Measurements from ENCODE around the gene PTBP3.

Gene PTBP3

DNA sequence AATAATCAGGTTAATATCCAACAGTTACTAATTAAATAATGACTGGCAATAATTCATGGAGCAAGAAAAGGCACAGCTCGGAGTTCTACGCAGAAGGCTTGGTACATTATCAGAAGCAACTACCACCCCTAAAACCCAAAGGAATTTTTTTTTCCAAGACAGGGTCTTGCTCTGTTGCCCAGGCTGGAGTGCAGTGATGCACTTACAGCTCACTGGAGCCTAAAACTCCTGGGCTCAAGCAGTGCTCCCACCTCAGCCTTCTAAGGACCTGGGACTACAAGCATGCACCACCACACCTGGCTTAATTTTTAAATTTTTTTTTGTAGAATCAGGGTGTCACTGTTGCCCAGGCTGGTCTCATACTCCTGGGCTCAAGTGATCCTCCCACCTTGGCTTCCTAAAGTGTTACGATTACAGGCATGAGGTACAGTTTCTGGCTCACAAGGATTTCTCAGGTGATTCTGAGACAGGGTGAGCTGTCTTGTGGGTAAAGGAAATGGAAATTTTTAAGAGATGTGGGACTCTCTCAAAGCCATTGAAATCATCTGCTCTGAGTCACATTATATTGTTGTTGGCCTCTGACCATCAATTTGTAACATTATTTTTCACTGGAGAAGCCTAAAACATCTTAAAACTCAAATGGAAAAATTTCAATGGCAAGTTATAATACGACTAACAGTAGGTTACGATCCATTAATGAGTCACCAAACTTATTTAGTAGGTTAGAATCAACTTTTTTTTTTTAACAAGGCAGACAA, 26.8 kb upstream of the PTBP3 start:
- no peak for DNase-seq (ENCODE audit: low read depth)

DNA sequence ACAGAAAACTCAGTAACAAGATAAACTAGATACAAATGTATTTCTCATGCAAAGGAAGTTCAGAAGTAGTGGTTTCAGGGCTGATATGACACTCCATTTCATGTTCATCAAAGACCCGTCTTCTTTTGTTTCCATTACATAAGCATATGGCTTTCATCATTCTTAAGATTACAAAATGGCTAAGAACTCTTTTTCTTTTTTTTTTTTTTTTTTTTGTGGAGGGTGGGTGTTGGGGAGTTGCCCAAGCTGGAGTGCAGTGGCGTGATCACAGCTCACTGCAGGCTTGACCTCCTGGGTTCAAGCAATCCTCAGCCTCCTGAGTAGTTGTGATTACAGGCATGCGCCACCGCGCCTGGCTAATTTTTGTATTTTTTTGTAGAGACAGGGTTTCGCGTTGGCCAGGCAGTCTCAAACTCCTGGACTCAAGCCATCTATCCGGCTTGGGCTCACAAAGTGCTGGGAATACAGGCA, 22.0 kb upstream of the PTBP3 start:
- DNase-seq (ENCODE audit: low read depth): no peak

DNA sequence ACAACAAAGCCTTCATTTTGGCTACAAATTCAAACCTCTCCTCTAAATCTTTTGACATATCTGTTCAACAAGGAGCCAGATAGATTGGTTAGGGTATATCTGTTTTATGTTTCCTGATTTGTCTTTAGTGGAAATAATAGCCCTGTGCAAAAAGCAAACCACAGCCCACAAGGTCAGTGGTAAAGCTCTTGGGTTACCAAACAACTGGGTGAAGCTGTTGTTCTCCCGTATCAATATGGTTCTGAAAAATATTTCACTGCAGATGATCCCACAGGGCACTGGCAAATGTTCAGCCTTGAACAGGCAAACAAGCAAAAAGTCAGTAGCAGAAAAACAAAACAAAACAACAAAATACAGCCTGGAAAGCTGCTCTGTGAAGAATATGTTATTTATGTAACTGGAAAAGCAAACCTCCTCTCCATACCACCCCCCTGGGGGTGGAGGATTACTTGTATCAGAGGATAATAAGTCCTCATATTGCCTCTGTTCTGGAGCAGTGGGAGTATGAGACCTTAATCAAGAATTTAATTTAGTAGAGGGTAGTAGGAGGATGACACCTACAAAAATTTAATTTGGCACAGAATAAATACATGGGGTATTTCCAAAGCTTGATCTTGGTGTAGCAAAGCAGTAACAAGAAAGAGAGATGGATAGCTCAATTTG, 20.8 kb upstream of the PTBP3 start:
- DNase-seq (ENCODE audit: low read depth): no peak

DNA sequence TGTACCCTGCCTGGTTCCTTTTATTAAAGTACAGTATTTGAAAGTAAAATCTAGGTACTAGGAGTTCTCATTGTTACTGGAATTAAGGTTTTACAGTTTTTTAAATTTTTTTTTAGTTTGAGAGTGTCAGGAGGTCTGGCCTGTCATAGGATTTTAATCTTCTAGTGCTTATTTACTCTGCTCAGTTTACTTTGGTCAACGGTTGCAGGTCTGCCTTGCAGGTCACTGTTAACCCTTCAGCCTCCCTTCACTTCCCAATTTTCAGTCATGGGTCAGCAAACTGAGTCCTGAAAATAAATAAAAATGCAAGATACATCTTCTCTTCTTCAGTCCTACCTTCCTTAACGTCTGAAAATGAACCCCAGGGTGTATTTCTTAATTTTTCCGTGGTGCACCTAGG, 18.8 kb upstream of the PTBP3 start:
- no peak for DNase-seq (ENCODE audit: low read depth)

DNA sequence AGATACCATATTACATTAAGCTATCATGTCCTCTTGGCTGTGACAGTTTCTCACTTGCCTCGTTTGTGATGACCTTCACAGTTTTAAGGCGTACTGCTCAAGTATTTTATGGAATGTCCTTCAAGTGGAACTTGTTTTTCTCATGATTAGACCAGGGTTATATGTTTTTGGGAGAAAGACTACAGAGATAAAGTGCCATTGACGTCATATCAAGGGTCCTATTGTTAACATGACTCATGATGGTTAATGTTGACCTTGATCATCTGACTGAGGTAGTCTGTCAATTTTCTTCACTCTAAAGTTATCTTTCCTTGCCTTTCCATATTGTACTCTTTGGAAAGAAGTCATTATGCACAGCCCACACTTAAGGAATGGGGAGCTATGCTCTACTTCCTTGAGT, 17.8 kb upstream of the PTBP3 start:
- no peak for DNase-seq (ENCODE audit: low read depth)

DNA sequence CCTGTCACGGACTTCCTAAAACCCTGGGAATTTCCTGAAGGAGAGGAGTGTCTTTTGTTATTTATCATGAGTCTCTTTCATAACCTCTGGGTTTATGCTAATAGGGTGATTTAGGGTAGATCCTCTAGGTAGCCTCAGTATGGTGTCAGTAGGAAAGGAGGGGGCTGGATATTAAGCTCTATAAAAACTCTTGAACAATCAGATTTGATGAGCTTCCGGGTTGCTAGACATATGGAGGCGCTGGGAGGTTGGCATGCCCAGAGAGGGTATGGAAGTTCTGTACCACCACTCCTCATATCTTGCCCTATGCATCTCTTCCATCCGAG, 15.6 kb upstream of the PTBP3 start:
- no peak for DNase-seq (ENCODE audit: low read depth)

DNA sequence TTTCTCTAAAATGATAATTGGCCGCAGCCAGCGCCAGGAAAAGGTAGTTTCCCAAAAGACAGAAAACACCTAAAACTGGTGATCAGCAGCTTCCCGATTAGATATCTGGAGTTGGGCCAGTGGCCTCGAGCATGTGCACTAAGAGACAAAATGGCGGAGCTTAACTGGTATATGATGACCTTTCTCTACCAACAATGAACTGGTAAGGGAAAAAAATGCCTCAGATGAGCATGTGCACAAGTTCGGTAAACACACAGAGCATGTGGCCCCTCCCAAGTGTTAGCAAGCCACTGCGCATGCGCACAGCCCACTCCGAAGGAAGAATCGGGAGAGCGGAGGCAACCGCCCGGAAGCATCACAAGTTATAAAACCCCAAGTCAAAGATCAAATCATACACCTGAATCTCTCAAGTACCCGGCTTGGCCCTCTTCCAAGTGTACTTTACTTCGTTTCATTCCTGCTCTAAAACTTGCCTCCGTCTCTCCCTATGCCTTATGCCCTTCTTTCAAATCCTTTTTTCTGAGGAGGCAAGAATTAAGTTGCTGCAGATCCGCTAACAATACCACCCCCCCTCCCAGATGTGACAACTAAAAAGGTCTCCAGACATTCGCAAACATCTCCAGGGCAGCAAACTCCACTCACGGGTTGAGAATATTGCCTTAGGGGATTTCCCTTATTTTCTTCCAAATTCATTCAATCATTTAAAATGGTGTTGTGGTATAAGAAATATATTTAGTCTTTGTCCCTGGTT, 15.0 kb upstream of the PTBP3 start:
- peak; percentile 66 for DNase-seq (ENCODE audit: low read depth)

DNA sequence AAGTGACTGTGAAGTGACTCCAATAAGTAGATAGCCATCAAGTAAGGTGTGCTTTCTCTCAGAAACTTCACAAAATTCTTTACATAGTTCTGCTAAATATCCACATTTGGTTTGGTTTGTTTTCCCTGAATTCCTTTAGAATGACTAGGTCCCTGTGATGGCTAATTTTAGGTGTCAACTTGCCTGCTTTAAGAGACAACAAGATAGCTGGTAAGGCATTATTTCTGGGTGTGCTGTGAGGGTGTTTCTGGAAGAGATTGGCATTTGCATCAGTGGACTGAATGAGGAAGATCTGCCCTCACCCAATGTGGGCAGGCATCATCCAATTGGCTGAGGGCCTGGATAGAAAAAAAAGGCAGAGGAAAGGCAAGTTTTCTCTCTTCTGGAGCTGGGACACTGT, 8.3 kb upstream of the PTBP3 start:
- DNase-seq (ENCODE audit: low read depth): no peak

DNA sequence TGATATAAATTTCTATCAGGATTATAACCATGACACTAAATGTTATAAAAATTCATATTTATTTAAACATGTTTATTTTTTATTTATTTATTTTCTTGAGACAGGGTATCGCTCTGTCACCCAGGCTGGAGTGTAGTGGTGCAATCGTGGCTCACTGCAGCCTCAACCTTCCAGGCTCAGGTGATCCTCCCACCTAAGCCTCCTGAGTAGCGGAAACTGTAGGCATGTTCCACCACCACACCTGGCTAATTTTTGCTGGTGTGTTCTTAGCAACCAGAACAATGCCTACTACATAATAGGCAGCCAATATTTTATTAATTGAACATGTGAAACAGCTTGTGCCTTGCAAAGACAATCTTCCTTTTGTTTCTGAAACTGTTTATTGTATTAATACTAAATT, 6.5 kb upstream of the PTBP3 start:
- no peak for DNase-seq (ENCODE audit: low read depth)

DNA sequence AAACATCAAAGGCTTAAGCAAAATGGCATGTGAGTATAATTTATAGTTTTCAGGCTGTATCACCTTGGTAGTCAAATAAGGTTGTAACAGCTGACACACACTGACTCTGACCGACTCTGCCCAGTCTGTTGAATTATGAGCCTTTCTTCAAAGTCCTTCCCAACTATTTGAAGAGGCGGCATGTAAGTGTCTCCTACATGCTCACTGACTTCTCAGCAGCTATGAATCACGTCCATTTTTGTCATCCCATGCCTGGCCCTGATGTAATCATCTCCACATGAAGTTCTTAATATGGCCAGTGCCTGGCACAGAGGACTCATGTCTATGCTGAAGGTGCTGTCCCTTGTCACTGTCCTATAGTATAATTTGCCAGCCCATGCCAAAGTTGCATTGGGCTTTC, 5.1 kb upstream of the PTBP3 start:
- no peak for DNase-seq (ENCODE audit: low read depth)

DNA sequence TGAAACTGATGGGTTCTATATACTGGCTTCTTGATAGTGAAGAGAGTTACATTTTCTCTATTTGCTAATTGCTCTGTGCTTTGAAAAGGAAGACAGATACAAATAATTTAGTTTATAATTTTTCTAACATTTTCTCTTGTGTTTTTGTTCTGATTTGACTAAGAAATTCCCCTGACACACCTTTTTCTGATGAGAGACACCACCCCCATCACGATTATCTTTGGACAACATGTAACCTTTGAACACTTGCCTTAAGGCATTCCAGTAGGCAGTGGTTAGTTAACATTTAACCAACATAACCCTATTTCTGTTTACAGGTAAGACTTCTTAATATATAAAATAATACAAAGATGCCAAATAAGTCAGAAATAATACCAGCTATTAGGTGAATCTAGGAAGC, 4.1 kb upstream of the PTBP3 start:
- DNase-seq (ENCODE audit: low read depth): no peak

DNA sequence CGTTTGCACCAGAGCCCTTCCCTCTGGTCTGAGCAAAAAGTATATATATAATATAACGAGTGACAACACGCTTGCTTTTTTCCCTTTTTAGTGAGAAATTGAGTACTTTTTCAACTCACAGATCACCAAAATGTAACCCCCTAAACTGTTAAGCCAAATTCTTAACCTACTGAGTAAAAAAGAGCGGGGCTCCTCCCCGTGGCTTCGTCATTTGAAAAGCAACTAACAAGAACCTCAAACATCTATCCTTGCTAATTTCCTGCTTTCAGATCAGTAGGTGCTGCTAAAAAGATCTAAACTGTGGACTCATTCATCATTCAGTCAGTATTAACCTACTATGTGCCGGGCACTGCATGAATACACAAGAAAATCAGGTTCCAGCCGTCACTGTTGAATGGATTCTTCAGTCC, 1.0 kb upstream of the PTBP3 start:
- DNase-seq (ENCODE audit: low read depth): peak; percentile 30

DNA sequence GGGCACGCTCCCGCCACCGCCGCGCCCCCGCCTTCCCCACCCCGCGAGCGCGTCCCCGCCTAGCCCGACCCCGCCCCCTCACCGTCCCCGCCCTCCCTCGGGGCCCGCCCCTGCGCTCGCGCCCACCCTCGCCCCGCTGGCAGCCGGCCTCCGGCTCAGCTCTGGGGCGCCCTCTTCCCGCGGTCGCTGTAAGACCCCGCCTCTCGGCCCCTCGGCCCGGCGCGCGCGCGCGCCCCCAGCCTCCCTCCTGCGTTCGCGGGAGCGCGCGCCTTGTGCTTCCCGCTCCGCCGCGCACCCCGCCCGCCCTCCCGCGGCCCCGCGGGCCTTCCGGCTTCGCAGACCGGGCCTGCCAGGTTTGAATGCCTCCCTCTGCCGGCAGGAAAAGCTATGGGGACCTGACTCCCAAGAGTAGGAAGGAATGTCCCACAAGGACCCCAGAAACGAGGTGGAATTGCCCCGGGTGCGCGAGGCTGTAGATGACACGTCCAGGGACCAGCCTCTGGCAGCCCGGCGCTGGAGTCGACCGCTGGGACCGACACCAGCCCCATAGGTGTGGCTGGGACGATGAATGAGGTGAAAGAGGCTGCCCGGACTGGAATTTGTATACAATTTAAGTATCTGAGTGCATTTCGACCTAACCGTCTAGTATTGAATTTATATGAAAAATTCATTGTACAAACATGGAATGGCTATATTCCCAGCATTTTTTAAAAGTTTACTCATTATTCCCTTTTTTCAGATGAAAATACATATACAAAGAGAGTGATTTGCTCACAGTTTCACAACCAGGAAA, 416 bp upstream of the PTBP3 start:
- peak; percentile 89 for DNase-seq (ENCODE audit: low read depth)

DNA sequence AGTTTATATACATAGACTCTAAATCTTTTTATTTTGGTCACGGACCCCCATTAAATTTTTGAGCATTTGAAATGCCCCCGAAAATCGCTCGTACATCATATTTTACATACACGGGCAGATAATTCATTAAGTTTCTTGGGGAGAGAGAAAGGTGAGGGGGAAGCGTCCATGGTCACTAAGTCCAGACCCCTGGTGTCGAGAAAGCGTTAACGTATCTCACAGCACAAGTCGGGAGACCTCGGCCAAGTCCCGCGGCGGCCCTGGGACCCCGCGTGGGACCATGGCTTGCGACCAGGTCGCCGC, 794 bp downstream of the PTBP3 start:
- no peak for DNase-seq (ENCODE audit: low read depth)

DNA sequence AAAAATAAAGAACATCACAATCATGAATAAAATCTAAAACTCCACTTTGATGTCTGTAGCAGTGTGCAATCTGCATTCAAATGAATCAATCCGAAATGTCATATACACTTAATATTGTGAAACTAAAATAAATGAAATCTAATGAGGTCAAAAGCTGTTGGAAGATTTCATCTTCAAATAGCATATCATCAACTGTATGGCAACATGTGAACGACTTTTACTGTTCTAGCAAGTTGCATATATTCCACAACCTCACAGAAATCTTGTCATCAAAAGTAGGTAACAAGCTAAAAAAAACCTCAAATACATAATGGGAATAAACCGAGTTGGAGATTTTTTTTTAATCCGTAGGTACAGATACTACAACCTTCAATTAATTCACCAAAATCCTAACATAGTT, 1.2 kb downstream of the PTBP3 start:
- no peak for DNase-seq (ENCODE audit: low read depth)

DNA sequence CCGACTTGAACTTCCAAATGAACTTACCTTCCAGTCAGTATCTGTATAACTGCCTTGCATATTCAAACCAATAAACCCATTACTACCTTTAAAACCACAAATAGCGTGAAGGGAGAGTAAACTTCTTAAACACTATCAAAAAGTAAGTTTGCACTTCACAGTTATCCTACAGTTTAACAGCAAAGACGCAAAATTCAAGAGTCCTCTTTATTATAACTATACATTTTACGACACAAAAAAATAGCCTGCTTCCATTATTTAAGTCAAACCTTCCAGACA, 1.8 kb downstream of the PTBP3 start:
- no peak for DNase-seq (ENCODE audit: low read depth)

DNA sequence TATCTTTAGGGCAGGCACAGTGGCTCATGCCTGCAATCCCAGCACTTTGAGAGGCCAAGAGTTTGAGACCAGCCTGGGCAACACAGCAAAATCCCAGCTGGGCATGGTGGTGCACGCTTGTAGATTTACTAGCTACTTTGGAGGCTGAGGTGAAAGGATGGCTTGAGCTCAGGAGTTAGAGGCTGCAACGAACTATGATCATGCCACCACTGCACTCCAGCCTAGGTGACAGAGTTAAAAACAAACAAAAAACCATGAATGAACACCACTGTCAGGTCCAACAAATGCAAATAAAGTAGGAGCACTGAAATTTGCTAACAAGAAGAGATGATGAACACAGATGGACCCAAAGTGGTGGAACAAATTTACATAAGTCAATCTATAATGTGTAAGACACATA, 4.9 kb downstream of the PTBP3 start:
- no peak for DNase-seq (ENCODE audit: low read depth)

DNA sequence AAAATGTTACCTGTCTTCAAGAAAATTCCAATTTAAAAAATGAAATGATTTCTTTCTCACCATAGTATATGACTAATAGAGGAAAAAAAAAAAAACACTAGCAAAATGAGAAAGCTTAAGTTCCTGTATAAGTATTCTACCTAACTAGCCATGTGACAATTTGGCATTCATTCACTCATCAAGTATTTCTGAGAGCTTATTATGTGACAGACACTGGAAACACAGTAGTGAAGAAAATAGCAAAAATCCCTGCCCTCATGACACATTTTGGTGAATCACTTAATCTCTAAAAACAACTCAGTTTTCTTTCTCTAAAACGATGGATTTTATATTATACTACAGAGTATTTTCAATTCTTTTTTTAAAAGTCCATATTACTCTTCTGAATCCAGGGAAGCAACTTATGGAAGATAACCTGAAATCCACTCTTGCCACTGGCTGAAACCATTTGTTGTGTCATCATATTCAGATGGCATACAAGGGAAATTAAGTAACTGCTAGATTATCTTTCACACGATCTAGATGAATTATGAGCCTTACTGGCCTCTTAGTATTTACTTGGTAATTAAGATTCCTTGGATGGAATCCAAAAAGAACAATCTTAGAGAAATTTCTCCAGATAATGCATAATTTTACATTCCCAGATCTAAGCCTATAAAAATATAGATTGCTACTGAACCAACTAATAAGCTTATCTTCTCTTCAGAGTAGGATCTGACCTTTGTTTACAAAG, 5.5 kb downstream of the PTBP3 start:
- DNase-seq (ENCODE audit: low read depth): no peak

DNA sequence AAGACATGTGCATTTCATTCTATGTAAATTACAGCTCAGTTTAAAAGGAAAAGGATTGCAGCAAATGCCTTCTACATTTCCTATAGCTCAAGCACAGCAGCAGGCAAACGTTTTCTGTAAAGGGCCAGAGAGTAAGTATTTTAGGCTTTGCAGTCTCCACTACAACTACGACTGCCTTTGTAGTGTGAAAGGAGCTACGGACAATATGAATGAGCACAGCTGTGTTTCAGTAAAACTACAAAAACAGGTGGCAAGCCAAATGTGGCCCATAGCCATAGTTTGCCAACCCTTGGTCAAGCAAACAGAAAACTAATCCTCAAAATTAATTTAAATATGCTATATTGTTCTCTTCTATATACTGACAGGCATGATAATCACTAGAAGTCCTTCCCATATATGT, 7.2 kb downstream of the PTBP3 start:
- DNase-seq (ENCODE audit: low read depth): no peak

DNA sequence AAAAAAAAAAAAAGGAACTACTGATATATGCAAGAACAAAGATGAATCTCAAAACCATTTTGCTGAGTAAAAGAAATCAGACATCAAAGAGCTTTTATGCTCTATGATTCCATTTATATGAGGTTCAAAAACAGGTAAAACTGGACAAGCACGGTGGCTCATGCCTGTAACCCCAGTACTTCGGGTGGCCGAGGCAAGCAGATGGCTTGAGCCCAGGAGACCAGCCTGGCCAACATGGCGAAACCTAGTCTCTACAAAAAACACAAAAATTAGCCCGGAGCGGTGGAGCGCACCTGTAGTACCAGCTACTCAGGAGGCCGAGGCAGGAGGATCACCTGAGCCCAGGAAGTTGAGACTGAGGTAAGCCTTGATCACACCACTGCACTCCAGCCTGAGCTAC, 7.8 kb downstream of the PTBP3 start:
- no peak for DNase-seq (ENCODE audit: low read depth)

DNA sequence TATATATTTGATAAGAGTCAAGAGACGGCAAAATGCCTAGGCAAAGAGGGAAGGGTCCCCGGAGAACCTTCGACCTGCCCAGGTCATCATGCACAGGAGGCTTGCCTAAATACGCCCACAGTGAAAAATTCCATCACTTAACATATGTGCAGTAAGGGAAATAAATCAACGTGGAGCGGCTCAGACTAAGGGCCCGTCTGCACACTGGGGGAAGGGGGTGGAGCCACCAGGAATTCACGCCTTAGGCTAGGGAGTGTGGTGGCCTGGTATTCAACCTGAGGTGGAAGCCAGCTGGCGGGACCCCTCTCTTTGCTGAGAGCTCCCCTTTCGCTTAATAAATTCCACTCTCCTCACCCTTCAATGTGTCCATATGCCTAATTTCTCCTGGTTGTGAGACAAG, 8.3 kb downstream of the PTBP3 start:
- DNase-seq (ENCODE audit: low read depth): no peak

DNA sequence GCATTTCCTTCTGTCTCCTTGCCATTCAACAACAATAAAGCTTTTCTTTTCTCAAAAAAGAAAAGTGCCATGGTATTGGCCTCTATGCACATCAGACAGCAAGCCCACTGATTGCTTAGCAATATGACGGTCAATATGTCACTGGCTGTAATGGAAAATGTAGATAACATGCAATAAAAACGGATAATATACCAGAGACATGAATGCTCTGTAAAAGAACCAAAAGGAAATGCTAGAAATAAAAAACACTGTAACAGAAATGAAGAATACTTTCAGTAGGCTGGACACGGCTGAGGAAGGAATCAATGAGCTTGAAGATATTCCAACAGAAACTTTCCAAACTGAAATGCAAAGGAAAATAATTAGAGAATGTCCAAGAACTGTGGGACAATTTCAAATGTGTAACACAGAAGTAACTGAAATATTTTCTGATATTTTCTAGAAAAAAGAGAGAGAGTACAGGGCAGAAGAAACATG, 10.0 kb downstream of the PTBP3 start:
- DNase-seq (ENCODE audit: low read depth): no peak
